Activated T-helper 2 cell treated with anti-CD3 and anti-CD28 coated beads, Interferon-gamma antibody, Interleukin-2, Interleukin-4, amounts not matched to agents 10 μg/mL and 5 μg/mL and 100 μg/mL, durations not matched to agents 14 hours and 24 hours and 36 hours (primary cell): ENCODE data around the gene CCDC63. TPM values are rescaled to one million over a fixed set of nuclear protein-coding genes. Genes with fewer than 3 reads are reported as not detected.
A peak's percentile ranks its signal among the peaks of the same experiment; 100 is the strongest.

Source experiments
- DNase-seq: peaks from one replicate; pipeline ENCODE4 v3.0.0; 2021; ENCODE audit warnings: low spot score
- H3K27ac Mint-ChIP-seq: one replicate; pipeline ENCODE4 v1.8.0; 2021; ENCODE audit warnings: mixed read lengths
- H3K27me3 Mint-ChIP-seq: one replicate; pipeline ENCODE4 v1.8.0; 2021; ENCODE audit warnings: low read depth, mixed read lengths
- H3K36me3 Mint-ChIP-seq: one replicate; pipeline ENCODE4 v1.8.0; 2021; ENCODE audit warnings: low read depth, mixed read lengths
- H3K4me1 Mint-ChIP-seq: one replicate; pipeline ENCODE4 v1.8.0; 2021; ENCODE audit warnings: low read depth, mixed read lengths
- H3K4me3 Mint-ChIP-seq: one replicate; pipeline ENCODE4 v1.8.0; 2021; ENCODE audit warnings: low read depth, mild to moderate bottlenecking, moderate library complexity, mixed read lengths
- H3K9me3 Mint-ChIP-seq: one replicate; pipeline ENCODE4 v1.8.0; 2021; ENCODE audit warnings: mixed read lengths
- intact Hi-C: fragments of 100-400 bp; cut with micrococcal nuclease; formaldehyde crosslinking; loops from one replicate; pipeline ENCODE4 v1.15.1; 2023
- total RNA-seq: library from RNA; stranded (reverse); gene quantifications from 2 replicates; pipeline ENCODE4 v1.2.3, GENCODE V29; 2022

CCDC63 gene
- total RNA-seq, 1 donor from 2014 or later = not detected

DNA sequence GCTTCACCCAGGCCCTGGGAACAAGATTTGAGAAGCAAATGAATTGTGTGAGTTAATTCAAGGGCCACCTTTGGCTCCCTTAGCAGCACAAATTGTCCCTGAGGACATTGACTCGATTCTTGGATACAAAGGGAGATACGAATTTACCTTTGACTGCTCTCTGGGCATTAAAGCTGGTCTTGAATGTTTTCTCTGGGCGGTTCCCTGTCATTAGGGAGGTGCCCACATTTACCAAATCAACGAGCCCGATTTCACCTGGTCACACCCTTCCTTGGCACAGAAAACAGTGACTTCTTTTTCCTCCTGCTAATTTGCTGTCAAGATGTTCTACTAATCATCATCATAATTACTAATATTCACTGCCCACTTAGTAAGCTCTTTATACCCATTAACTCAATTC lies 27.1 kb upstream of the CCDC63 start:
- no peaks in the 10 kb centered on the region for H3K4me1 Mint-ChIP-seq
- no peak overlapping the region for H3K4me3 Mint-ChIP-seq
- no peaks in the 10 kb centered on the region for H3K36me3 Mint-ChIP-seq
- intact Hi-C loops = loop anchor here (10.0 kb wide), 1 partner anchor 265 kb away; no protein-coding TSS in a partner anchor
- no peaks in the 10 kb centered on the region for H3K9me3 Mint-ChIP-seq
- no peak for DNase-seq
- H3K27me3 Mint-ChIP-seq = peaks cover 6% of the 10 kb centered on the region
- no peak overlapping the region for H3K27ac Mint-ChIP-seq

DNA sequence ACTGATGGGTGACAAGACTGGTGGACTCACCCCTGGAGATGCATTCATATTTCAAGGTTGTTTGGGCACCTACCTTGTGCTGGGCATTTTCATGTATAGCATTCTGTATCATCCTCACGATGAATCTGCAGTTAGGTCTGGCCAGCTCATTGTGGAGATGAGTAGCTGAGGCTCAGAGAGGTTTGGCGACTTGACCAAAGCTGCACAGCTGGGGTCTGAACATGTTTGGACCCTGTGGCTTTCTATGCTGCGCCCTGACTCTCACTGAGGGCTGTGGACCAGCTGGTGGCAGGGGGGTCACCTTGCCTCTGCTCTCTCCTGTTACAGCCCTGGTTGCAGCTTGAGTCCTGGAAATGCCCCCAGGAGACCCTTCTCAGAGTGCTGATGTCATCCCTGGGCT lies 24.9 kb upstream of the CCDC63 start:
- intact Hi-C loops = loop anchor here (10.0 kb wide), 1 partner anchor 267 kb away; no protein-coding TSS in a partner anchor
- Mint-ChIP-seq H3K27ac (no peak overlapping the region), H3K4me3 (no peak overlapping the region), H3K27me3 (peaks cover 4% of the 10 kb centered on the region), H3K36me3 (no peaks in the 10 kb centered on the region), H3K4me1 (peaks cover 6% of the 10 kb centered on the region), H3K9me3 (no peaks in the 10 kb centered on the region)
- DNase-seq = no peak

GRCh38 chr12:110822821-110823415 lies 23.9 kb upstream of the CCDC63 start:
- no peak overlapping the region for H3K4me3 Mint-ChIP-seq
- intact Hi-C loops = loop anchor here (10.0 kb wide), 1 partner anchor 268 kb away; no protein-coding TSS in a partner anchor
- DNase-seq = no peak
- peaks cover 9% of the 10 kb centered on the region for H3K27me3 Mint-ChIP-seq
- H3K4me1 Mint-ChIP-seq = peaks cover 8% of the 10 kb centered on the region
- no peaks in the 10 kb centered on the region for H3K9me3 Mint-ChIP-seq
- no peak overlapping the region for H3K27ac Mint-ChIP-seq
- H3K36me3 Mint-ChIP-seq = no peaks in the 10 kb centered on the region

DNA sequence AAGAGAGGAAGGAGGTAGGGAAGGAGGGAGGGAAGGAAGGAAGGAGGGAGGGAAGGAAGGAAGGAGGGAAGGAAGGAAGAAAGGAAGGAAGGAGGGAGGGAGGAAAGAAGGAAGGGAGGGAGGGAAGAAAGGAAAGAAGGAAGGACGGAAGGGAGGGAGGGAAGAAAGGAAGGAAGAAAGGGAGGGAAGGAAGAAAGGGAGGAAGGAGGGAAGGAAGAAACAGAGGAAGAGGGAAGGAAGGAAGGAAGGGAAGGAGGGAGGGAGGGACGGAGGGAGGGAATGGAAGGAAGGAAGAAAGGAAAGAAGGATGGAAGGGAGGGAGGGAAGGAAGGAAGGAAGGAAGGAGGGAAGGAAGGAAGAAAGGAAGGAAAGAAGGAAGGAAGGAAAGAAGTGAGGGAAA lies 22.4 kb upstream of the CCDC63 start:
- Mint-ChIP-seq H3K27me3 (peaks cover 10% of the 10 kb centered on the region), H3K9me3 (no peaks in the 10 kb centered on the region), H3K36me3 (no peaks in the 10 kb centered on the region), H3K4me3 (no peak overlapping the region), H3K4me1 (peaks cover 8% of the 10 kb centered on the region), H3K27ac (no peak overlapping the region)
- intact Hi-C loops = loop anchor here (10.0 kb wide), 1 partner anchor 270 kb away; no protein-coding TSS in a partner anchor
- no peak for DNase-seq

- peaks cover 8% of the 10 kb centered on the region for H3K4me1 Mint-ChIP-seq
- H3K36me3 Mint-ChIP-seq = no peaks in the 10 kb centered on the region
- intact Hi-C loops = loop anchor here (5.0 to 10.0 kb wide), 2 partner anchors 48 to 271 kb away; no protein-coding TSS in a partner anchor
- H3K4me3 Mint-ChIP-seq = no peak overlapping the region
- H3K27me3 Mint-ChIP-seq = peaks cover 10% of the 10 kb centered on the region
- no peaks in the 10 kb centered on the region for H3K9me3 Mint-ChIP-seq
- no peak overlapping the region for H3K27ac Mint-ChIP-seq
- DNase-seq = no peak
These were observed 21.3 kb upstream of the CCDC63 start for GRCh38 chr12:110825530-110825929.

DNA sequence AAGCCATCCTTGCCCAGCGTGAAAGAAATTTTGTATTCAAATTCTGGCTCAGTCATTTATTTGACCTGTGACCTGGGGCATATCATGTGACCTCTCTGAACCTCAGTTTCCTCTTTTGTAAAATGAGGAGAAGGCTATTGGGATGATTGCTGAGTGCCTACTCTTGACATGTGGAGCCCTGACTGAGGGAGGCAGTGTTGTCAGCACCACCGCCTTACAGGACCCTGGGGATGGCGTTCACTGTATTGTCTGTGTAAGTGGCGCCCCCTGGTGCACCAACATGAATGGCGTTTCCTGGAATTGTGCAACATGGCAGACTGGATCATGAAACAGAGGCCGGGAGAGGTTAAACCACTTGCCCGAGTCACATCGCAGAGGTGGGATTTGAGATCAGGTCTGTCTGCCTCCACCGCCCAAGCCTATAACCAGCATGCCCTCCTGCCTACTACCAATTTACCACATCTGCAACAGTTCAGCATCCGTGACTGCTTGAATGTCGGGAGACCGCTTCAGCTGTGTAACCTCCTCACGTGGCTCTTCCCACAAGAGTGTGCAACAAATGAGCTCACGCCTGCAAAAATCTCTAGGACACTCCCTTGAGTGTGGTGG lies 20.1 kb upstream of the CCDC63 start:
- H3K9me3 Mint-ChIP-seq = no peaks in the 10 kb centered on the region
- no peaks in the 10 kb centered on the region for H3K36me3 Mint-ChIP-seq
- peak overlapping the region; percentile 39 for H3K4me3 Mint-ChIP-seq
- H3K4me1 Mint-ChIP-seq = peaks cover 8% of the 10 kb centered on the region
- intact Hi-C loops = loop anchor here (1.0 to 10.0 kb wide), 5 partner anchors 49 to 272 kb away; no protein-coding TSS in a partner anchor
- peak; percentile 78 for DNase-seq
- peaks cover 7% of the 10 kb centered on the region for H3K27me3 Mint-ChIP-seq
- no peak overlapping the region for H3K27ac Mint-ChIP-seq

GRCh38 chr12:110829308-110829707 lies 17.5 kb upstream of the CCDC63 start:
- intact Hi-C loops = loop anchor here (5.0 to 10.0 kb wide), 2 partner anchors 52 to 275 kb away; no protein-coding TSS in a partner anchor
- no peak for DNase-seq
- Mint-ChIP-seq H3K4me3 (no peak overlapping the region), H3K27me3 (peaks cover 15% of the 10 kb centered on the region), H3K36me3 (no peaks in the 10 kb centered on the region), H3K4me1 (peaks cover 8% of the 10 kb centered on the region), H3K27ac (no peak overlapping the region), H3K9me3 (no peaks in the 10 kb centered on the region)

DNA sequence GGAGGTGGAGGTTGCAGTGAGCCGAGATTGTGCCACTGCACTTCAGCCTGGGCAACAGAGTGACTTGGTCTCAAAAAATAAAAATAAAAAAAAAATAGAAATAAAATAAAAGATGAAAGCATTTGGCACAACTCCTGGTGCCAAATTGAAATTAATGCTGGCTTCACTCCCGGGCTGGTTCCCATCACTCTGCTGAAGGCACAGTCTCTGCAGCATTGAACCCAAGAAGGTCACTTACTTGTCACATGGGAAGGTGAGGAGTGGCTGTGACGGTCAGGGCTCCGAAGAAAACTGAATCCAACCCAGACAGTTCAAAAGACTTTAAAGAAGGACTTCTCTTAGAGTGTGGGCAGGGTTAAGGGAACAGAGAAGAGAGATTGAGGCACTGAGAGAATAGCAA lies 10.5 kb upstream of the CCDC63 start:
- Mint-ChIP-seq H3K4me3 (no peak overlapping the region), H3K27ac (no peak overlapping the region), H3K4me1 (no peaks in the 10 kb centered on the region), H3K9me3 (no peaks in the 10 kb centered on the region), H3K36me3 (no peaks in the 10 kb centered on the region), H3K27me3 (peaks cover 19% of the 10 kb centered on the region)
- intact Hi-C loops = no loop called here
- no peak for DNase-seq

GRCh38 chr12:110841007-110841406 lies 5.8 kb upstream of the CCDC63 start:
- H3K9me3 Mint-ChIP-seq = no peaks in the 10 kb centered on the region
- no peak overlapping the region for H3K27ac Mint-ChIP-seq
- intact Hi-C loops = no loop called here
- no peak overlapping the region for H3K4me3 Mint-ChIP-seq
- H3K27me3 Mint-ChIP-seq = peaks cover 33% of the 10 kb centered on the region
- H3K36me3 Mint-ChIP-seq = no peaks in the 10 kb centered on the region
- H3K4me1 Mint-ChIP-seq = no peaks in the 10 kb centered on the region
- DNase-seq = no peak

- DNase-seq = no peak
- H3K4me1 Mint-ChIP-seq = peaks cover 3% of the 10 kb centered on the region
- no peak overlapping the region for H3K4me3 Mint-ChIP-seq
- H3K27ac Mint-ChIP-seq = no peak overlapping the region
- H3K9me3 Mint-ChIP-seq = no peaks in the 10 kb centered on the region
- intact Hi-C loops = no loop called here
- H3K36me3 Mint-ChIP-seq = no peaks in the 10 kb centered on the region
- H3K27me3 Mint-ChIP-seq = peaks cover 48% of the 10 kb centered on the region
These were observed 2.7 kb upstream of the CCDC63 start for GRCh38 chr12:110844131-110844530.

DNA sequence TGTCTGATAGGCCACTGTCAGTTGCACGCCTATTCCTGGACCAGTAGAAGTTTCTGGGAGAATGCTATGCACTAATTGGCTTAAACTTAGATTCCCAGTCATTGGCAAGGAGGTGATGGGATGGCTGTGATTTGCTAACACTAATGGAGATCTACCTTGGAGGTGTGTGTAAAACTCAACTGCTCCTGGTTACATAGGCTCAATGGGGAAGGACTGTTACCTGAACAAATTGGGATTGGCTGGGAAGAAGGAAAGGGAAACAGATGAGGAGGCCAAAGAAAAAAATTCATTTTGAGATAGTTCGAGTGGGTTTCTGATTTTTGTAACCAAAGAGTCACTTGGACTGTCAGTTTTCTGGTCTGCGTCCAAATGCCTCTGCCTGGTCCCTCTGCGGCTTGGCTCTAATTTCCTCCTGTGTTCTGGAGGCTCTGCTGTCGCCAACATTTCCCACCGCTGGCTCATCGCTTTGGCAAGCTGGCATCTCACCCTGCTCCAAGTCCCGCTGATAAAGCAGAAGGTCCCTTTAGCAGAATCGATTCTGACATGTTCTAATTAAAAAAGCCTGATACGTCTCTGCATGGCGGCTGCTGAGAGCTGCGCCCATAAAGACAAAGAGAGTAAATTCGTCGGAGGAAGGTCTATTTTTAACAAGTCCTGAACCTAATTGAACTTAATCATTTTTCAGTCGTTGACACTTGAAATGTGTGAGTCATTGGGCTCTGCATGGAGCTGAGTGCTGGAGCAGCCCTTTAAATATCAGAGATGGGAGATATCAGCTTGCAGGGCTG lies 2.0 kb upstream of the CCDC63 start:
- Mint-ChIP-seq H3K27ac (no peak overlapping the region), H3K9me3 (no peaks in the 10 kb centered on the region), H3K4me1 (peaks cover 3% of the 10 kb centered on the region), H3K4me3 (no peak overlapping the region), H3K36me3 (no peaks in the 10 kb centered on the region), H3K27me3 (peaks cover 48% of the 10 kb centered on the region)
- intact Hi-C loops = no loop called here
- DNase-seq = no peak

DNA sequence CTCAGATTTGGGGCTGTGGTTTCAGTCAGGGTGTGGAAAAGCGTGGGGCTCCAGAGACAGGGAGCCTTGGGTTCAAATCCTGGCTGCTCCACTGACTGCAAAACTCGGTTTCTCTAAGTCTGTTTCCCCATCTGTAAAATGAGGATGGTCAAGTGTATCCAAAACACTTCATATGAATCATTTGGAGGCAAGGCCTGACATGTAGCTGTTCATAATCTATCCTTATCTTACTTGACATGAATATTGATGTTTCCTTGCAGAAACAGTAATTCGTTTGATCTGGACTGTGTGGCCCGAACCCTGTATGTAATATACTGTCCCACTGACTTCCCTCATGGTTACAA lies 1.5 kb upstream of the CCDC63 start:
- Mint-ChIP-seq H3K9me3 (no peaks in the 10 kb centered on the region), H3K27me3 (peaks cover 48% of the 10 kb centered on the region), H3K4me3 (no peak overlapping the region), H3K27ac (no peak overlapping the region), H3K36me3 (no peaks in the 10 kb centered on the region), H3K4me1 (peaks cover 3% of the 10 kb centered on the region)
- no peak for DNase-seq
- intact Hi-C loops = no loop called here
